Renal pelvis (tissue), 4 donors: ENCODE results near the gene DNAAF8. TPM values are rescaled to one million over a fixed set of nuclear protein-coding genes. Genes with fewer than 3 reads are reported as not detected.

Experiments
- DNase-seq: peaks from one replicate; pipeline ENCODE4 v3.0.0-alpha.2; 2013
- polyA plus RNA-seq, 3 donors: library from polyadenylated mRNA; unstranded; fragments of 120-200 nt; gene quantifications; one replicate each; pipeline ENCODE4 v1.2.1, GENCODE V29; 2013; ENCODE audit not compliant: insufficient read length in 3 of 3

The DNAAF8 gene
- polyA plus RNA-seq, 3 donors, result 2.4 to 3.0 (median 2.6) TPM

DNA sequence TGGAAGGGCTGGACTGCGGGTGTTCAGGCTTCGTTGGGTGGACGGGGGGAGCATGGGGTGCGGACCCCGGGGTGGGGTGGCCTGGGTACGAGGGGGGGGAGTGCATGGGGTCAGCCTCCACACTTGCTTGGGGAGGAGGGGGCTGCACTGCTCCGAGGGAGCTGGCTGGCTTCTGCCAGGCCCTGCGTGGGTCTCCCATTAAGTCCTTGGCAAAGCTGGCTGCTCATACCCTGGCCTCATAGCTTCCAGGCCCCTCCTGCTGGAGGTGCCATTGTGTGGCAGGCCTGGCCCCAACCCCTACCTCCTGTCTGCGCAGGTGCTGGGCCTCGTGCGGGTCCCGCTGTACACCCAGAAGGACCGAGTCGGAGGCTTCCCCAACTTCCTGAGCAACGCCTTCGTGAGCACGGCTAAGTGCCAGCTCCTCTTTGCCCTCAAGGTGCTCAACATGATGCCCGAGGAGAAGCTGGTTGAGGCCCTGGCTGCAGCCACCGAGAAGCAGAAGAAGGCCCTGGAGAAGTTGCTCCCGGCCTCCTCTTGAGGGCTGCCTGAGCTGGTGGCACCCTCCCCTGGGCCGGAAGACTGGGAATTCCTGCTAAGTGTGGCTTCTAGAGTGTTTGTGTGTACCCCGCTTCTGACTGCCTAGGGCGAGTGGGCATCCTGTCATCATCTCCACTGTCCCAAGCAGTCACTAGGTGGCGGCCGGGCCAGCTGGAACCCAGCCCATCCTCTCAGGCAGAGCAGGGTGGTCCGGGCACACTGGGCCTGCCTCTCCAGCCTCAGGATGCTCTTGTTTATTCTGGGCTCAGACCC is 39.5 kb upstream of the DNAAF8 start:
- DNase-seq, result no peak

DNA sequence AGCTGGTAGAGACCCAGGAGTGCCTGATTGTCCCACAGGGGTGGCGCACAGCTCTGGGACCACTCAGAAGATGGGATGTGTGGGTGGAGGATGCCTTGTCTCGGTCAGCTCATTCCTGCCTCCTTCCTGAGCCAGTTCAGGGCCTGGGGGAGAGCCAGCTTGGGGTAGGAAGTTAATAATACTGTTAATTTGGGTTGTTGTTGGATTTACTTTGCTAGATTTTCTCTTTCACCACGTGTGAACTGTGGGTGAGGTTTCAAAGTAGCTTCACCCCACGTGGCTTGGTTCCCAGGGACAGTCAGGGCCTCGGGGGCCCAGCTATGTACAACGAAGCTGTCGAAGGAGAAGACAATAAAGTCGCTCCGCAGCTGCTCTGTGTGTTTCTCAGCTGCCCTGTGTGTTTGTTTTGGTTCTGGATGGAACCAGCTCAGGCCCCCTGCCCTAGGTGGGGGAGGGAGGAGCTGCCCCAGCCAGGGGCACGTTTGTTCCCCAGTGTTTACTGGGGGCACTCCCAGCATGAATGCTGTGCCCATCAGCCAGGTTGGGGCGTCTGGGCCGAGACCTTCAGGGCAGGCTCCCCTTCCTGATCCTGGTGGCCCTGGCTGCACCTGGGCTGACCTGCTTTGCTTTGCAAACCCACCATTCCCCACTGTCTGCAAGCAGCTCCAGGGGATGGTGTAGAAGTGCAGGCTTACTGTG is 38.7 kb upstream of the DNAAF8 start:
- DNase-seq, result no peak

DNA sequence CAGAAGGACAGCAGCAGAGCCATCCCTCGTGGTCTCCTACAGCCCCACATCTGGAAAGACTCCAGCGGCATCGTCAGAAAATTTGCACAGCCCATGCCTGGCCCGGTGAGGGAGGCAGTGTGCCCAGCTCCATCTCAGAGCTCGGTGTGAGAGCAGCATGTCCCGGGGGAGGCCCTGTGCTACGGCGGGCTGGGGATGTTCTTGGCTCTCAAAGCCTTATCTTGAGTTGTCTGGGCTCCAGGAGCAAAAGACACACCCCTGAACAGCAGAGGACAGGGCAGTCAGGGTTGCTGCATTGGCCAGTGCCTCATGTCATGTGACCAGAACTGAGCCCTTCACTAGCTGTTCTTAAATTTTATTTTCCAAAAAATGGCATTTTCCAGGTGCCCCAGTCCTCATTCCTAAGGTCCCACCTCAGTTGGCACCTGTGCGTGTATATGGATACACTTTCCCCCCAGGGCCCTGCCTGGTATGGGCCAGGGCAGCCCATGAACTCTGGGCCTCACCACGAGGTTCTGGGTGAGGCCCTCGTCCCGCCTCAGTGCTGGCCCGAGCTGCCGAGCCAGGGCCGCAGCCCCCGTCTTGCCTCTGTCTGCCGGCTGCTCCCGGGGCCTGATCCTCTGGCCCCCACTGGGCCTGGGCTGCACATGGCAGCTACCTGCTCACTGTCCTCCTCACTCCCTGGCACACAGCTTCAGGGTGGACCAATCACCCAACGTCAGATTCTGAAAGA is 38.0 kb upstream of the DNAAF8 start:
- DNase-seq, result no peak

DNA sequence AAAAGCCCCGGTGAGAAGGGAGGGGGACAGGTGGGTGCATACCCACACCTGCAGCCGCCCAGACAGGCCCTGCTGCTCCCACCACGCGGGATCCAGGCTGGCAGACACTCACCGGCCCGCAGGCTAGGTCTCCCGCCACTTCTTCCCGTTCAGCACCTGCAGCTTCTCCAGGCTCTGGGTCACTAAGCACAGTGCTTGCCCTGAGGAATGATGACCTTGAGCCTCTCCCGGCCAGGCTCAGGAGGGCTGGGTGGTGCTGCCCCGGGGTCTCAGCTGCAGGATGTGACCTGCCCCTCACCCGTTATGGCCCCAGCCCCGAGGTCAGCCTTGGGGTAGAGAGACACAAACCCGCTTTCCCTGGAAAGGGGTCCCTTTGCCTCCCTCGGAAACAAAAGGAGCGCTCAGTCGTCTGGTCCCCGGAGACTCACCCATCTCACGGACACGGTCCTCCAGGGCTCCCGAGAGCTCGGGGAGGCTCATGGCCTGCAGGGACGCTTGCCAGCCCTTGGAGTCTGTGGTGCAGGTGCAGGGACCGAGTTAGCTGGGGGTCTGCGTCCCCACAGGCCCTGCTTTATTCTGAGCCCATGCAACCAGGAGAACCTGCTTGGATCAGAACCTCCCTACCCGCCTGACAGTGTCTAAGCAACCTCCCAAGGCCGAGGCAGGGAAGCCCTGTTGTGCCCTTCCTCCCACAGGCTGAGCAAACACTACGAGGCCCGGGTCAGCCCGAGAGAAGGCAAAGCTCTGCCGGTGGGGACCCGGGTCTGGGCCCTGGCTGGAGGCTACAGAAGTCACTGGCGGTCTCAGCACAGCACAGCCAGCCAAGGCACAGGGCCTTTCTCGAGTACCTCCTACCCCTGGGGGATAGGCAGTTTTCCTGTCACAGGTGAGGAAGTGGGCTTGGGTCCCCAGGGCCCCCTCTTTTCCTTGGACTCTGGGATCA is 37.2 kb upstream of the DNAAF8 start:
- DNase-seq, result no peak

DNA sequence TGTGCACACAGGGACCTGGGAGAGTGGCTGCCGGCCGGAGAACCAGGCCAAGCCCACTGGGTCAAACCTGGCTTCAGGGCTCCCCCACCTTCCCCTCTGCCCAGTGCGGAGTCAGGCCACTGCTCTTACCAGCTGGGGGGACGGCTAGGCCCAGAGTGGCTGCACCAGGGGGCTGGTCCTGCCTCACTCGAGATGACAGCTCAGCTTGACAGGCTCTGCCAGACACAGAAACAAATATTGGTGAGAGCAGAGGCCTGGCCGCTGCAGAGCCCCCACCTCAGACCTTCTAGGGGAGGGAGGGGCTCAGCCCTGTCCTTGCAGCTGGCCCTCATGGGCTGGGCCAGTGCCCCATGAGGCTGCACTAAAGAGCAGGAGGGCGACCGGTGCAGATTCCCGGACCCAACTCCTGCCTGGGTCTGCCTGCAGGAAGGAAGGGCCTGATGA is 36.5 kb upstream of the DNAAF8 start:
- no peak for DNase-seq

DNA sequence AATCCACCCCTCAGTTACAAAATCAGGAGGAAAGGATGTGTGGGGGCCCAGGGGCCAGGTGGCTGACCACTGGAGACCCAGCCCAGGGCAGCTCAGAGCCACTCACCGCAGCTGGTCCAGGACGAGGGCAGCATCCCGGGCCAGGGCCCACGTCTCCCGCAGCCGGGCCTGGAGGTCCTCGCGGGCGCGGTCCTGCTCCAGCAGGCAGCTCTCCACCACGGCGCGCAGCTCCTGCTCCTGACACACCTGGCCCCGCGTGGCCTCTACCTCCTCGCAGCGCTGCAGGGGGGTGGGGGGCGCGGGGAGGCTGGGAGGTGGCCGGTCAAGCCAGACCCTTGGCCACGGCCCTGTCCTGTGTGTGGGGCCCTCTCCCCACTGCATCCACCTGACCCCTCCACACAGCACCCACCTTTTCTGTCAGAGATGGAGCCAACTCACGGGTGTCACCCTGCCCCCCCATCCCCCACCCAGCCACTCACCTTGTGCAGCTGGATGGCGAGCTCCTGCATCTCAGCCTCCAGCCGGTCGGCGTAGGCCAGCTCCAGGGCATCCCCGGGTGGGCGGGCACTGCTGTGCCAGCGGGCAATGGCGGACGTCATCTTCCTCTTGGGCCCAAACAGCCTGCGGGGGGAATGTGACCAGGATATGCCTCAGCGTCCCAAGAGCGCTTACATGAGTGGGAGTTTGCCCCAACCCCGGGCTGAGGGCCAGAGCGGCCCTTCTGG is 35.9 kb upstream of the DNAAF8 start:
- no peak for DNase-seq

DNA sequence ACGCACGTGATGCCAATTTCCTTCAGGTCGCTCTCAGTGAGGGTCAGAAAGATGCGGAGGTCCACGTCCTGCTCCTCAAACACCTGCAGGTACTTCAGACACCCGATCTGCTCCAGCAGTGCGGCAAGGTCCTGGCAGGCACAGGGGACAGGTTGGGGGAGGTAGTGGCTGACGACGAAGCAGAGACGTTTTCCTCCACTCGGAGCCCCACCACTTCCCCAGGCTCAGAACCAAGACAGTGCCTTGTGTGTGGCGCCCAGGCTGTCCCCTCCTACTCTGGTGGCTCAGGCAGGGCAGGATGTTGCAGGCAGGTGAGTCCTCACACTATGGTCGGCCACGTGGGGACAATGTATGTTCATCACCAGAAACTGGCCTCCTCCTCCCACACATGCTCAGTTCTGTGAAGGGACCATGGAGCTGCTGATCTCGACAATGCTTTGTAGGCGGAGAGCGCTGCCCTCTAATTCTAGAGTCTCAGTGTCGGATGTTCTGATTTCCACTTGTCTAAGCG is 35.2 kb upstream of the DNAAF8 start:
- DNase-seq, result no peak

DNA sequence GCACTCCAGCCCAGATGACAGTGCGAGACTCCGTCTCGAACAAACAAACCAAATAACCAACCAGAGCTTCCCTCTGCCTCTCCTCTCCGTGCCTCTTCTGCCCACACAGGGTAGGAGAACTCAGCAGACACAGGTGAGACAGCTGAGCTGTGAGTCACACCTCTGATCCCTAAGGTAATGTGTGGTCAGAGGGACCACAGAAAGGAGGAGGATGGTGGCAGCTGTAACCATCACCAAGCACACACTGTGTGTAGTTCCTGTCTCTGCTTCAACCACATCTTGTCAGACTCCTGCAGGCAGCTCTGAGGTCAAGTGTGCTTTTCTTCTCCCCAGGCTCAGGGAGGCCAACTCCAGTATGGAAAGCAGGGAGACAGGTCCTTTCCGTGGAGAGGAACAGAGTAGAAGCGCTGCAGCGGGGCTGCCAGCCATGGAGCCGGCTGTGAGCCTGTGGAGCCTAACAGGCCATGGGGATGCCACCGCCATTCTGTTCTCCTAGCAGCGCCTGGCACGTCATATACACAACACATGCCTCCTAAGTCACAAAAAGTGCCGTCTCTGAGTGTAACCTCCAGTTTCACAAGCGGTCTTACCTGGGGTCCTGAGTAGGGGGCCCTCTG is 33.8 kb upstream of the DNAAF8 start:
- no peak for DNase-seq

DNA sequence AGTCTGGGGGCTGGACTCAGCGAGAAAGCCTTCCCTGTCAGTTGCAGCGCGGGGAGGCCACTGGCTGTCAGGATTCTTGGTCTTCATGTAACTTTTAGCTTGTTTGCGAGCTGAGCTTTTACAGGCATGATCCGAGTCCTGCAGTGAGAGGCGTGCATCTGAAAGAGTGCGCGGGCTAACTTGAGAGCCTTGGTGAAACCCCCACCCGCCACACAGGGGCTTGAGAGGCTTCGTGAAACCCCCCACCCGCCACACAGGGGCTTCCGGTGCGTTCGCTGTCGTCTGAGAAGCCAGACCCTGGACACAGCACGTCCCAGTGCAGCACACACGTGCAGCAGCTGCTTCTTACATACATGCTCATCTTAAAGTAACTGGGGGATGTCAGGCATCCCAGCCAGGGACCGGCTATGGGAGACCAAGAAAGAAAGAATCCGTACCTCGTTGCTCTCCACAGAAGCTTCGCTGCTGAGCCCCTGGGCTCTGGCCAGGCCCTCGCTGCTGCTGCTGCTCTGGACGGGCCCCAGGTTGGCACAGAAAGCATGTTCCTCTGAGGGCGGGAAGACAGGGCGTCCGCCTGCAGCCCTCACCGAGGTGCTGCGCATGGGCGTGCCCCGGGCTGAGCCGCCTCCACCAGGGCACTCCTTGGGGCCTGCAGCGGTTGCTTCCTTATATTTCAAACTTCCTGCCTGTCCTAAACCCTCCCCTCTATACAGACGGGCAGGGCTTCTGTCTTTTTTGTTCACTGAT is 33.2 kb upstream of the DNAAF8 start:
- DNase-seq, result no peak

DNA sequence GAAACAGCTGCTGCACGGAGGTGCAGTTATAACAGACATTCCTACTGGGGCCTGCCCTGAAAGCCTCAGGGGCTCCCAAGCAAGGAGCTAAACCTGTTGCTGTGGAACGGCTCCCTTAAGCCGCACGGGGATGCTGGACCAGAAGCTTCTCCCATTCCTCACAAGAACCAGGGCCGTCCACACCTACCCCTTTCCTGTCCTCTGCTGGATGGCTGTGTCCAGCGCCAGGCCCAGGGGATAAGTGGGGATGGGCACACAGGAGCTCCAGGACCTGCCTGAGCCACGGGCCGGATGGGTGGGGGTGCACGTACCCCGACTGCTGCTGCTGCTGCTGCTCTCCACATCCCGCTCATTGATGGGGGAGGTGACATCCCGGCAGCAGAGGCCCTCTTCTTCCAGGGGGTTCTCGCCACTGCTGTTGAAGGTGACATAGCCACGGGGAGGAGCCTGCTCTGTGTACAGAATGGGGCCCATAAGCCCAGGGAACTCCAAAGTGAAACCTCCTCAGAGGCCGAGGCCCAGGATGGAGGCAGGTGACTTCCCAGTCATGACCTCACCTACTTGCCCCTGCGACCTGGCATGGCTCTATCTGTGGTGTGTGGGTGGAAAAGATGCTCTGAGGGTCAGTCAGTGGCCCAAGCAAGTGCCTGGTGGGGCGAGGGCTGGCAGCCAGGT is 32.4 kb upstream of the DNAAF8 start:
- no peak for DNase-seq

DNA sequence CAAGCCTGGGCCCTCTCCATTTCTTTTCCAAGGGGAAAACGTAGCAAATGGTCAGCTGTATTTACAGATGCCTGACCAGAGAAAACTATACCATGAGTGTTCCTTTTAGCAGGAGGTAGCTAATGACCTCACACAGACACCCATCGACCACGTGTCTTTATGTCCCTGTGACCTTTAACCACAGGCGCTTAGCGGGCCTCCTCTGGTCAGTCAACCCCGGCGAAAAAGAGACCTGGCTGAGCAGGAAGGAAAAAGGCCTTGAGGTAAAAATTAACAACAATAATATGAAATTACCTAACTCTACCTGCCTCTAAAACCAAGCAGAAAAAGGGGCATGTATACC is 31.9 kb upstream of the DNAAF8 start:
- DNase-seq, result no peak

DNA sequence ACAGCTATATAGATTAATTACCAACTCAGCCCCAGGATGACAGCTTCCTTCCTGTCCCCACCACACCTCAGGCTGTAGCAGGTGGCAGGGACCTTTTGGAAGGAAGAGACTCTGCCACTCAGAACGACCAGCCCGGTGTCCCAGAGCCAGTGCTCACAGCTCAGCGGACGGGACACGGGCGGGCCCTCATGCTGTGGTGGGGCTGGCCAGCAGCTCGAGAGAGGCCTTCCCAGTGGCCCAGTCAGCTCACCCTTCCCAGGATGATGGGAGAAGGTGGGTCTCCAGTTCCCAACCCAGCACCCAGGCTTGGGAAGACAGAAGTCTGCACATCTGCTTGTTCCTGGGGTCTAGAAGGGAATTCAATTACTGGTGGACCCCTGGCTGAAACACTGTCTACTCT is 30.4 kb upstream of the DNAAF8 start:
- no peak for DNase-seq

DNA sequence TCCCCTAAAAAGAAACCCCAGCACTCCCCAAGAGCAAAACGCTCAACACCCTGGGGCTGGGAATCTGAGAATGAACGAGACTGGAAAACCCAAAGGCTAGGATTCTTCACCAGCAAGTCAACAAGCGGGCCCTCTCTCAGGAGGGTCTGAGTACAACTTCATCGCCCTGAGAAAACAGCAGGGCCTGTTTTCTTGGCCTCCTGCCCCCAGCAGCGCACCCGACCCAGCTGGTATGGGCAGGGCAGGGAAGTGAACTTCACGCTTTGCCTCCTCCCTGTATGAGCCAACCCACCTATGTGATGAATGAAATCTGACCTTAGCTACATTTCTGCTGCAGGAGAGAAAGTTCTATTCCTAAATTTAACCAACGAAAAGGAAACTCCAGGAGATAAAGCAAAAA is 29.8 kb upstream of the DNAAF8 start:
- DNase-seq, result no peak

DNA sequence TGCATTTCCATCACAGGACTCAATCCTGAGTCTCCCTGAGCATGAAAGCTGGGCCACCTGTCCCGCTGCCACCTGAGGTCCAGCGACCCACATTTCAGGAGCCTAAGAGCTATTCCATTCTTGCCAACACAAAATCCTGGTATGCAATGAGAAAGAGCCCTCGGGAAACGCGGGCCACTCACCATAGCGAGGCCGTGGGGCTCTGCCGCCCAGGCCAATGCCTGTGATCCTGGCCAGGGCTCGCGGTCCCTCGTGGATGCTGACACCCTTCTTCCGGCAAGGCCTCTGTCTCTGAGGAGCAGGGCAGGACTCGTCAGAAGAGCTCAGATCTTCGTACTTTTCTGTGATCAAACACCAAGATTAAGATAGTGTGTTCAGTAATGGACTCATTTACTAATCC is 29.4 kb upstream of the DNAAF8 start:
- DNase-seq, result no peak

DNA sequence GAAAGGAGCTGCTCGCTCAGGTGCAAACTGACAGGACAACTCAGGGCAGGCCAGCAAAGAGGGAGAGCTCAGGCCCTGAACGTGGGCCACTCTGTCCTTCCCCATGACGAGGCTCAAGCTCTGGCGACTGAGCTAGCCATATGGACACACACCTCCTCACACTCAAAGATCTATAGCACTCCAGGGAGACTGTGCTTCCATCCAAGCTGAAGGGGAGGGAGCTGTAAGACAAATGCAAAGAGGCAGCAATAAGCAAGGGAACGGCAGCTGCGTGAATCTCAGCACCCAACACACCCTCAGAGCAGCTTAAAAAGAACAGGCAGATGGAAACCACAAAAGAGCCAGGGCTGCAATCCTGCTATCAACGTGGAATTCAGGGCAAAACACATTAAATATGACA is 27.5 kb upstream of the DNAAF8 start:
- no peak for DNase-seq

DNA sequence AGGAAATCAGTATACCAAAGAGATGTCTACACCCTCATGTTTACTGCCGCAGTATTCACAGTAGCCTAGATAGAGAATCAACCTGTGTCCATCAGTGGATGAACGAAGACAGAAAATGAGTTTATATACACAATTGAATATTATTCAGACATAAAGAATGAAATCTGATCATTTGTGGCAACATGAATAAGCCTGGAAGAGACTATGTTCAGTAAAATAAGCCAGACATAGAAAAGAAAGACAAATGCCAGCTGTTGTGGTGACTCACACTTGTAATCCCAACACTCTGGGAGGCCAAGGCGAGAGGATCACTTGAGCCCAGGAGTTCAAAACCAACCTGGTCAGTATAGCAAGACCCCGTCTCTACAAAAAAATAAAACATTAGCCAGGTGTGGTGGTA is 24.9 kb upstream of the DNAAF8 start:
- DNase-seq, result no peak

DNA sequence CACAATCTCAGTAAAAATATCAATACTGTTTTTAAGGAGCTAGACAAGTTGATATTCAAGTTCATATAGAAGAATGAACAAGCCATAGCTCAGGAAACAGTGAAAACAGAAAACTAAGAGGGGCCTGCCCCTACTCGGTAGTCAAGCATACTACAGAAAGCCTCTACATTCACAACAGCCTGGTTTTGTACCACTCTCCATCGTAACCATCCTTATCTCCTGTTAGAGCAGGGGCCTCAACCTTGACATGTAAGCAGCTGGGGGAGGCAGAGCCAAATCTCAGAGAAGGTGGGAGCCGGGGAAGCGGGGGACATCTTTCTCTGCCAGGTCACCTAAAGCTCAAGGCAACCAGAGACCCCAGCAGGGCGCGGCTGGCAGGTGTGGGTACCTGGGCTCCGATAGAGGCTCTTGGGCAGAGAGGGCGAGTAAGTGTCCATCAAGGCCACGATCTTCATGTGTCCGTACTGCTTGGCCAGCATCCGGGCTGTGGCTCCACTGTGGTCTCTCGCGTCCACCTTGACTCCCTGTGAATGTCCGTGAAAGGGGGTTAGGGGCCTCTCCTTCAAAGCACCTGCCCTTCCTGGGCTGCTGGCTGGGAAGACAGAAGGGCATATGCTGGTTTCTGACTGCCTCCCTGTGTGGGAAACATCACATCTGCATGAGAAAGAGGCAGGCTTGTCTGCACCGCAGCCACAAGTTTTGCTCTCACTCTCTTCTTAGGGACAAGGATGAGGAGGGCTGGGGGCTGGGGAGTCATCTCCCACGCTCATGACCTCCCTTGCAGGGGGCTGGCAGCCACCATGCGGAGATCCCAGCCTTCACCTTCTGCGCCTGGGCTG is 20.5 kb upstream of the DNAAF8 start:
- DNase-seq, result no peak

DNA sequence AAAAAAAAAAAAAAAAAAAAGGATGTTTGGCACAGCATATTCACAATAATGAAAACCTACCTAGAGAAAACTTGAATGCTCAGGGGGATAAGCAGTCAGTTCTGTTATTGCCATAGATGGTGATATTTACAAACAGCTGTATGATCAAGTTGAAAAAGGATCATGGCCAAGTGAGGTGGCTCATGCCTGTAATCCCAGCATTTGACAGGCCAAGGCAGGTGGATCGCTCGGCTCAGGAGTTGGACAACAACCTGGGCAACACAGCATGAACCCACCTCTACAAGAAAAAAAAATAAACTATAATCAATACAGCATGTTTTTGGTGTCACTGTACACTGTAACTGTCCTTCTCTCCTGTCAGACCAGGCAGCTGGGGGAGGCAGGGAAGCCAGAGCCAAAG is 19.3 kb upstream of the DNAAF8 start:
- no peak for DNase-seq
